Measurements from ENCODE around the gene MYDGF.

GRCh38 chr19:4693078-4693350 is 22.9 kb upstream of the MYDGF start:
- TF ChIP-seq CTCF (IDR thresholded peaks at IDR 0.05) (no peak), EP300 (IDR thresholded peaks at IDR 0.05) (no peak), POLR2A (IDR thresholded peaks at IDR 0.05) (no peak), POLR2AphosphoS5 (IDR thresholded peaks at IDR 0.05) (no peak)

Data from suprapubic skin (tissue), 4 donors.